ENCODE data around the gene GBGT1.

The GBGT1 gene

GRCh38 chr9:133135146-133135745, 28.5 kb downstream of the GBGT1 start:
- Histone ChIP-seq H3K4me1 (ENCODE audit: insufficient read depth, low read length) (peaks cover 6% of the 10 kb centered on the region), H3K4me3 (ENCODE audit: low read length) (no peak overlapping the region), H3K36me3 (ENCODE audit: insufficient read depth, low read depth, low read length) (no peaks in the 10 kb centered on the region; the same call in 1 of the 2 replicates), H3K9ac (ENCODE audit: low read depth, low read length) (no peak overlapping the region), H3K9me3 (ENCODE audit: insufficient read depth, low read depth, low read length) (no peaks in the 10 kb centered on the region), H3K27me3 (ENCODE audit: insufficient read depth, low read length) (no peaks in the 10 kb centered on the region), H3K27ac (ENCODE audit: low read length) (no peak overlapping the region)

GRCh38 chr9:133134388-133135145, 29.1 kb downstream of the GBGT1 start:
- Histone ChIP-seq H3K9me3 (ENCODE audit: insufficient read depth, low read depth, low read length) (no peaks in the 10 kb centered on the region), H3K9ac (ENCODE audit: low read depth, low read length) (no peak overlapping the region), H3K36me3 (ENCODE audit: insufficient read depth, low read depth, low read length) (no peaks in the 10 kb centered on the region; the same call in 1 of the 2 replicates), H3K27me3 (ENCODE audit: insufficient read depth, low read length) (no peaks in the 10 kb centered on the region), H3K27ac (ENCODE audit: low read length) (no peak overlapping the region), H3K4me1 (ENCODE audit: insufficient read depth, low read length) (peaks cover 6% of the 10 kb centered on the region), H3K4me3 (ENCODE audit: low read length) (no peak overlapping the region)

- Histone ChIP-seq H3K27me3 (ENCODE audit: insufficient read depth, low read length) (no peaks in the 10 kb centered on the region), H3K27ac (ENCODE audit: low read length) (no peak overlapping the region), H3K9ac (ENCODE audit: low read depth, low read length) (peak overlapping the region; percentile 2; the same call in 1 of the 2 replicates), H3K36me3 (ENCODE audit: insufficient read depth, low read depth, low read length) (no peaks in the 10 kb centered on the region; the same call in 1 of the 2 replicates), H3K9me3 (ENCODE audit: insufficient read depth, low read depth, low read length) (no peaks in the 10 kb centered on the region), H3K4me3 (ENCODE audit: low read length) (no peak overlapping the region), H3K4me1 (ENCODE audit: insufficient read depth, low read length) (peaks cover 6% of the 10 kb centered on the region)
Measured at GRCh38 chr9:133133681-133134387, 29.9 kb downstream of the GBGT1 start.

GRCh38 chr9:133132174-133132573, 31.5 kb downstream of the GBGT1 start:
- peaks cover 6% of the 10 kb centered on the region for H3K4me1 ChIP-seq (ENCODE audit: insufficient read depth, low read length)

GRCh38 chr9:133131506-133131905, 32.2 kb downstream of the GBGT1 start:
- Histone ChIP-seq H3K4me1 (ENCODE audit: insufficient read depth, low read length) (peaks cover 6% of the 10 kb centered on the region), H3K36me3 (ENCODE audit: insufficient read depth, low read depth, low read length) (no peaks in the 10 kb centered on the region; the same call in 1 of the 2 replicates), H3K9me3 (ENCODE audit: insufficient read depth, low read depth, low read length) (no peaks in the 10 kb centered on the region), H3K27me3 (ENCODE audit: insufficient read depth, low read length) (no peaks in the 10 kb centered on the region), H3K9ac (ENCODE audit: low read depth, low read length) (no peak overlapping the region), H3K27ac (ENCODE audit: low read length) (no peak overlapping the region), H3K4me3 (ENCODE audit: low read length) (no peak overlapping the region)

More at GRCh38 chr9:133132174-133132573, 31.5 kb downstream of the GBGT1 start:
- Histone ChIP-seq H3K27ac (ENCODE audit: low read length) (no peak overlapping the region), H3K27me3 (ENCODE audit: insufficient read depth, low read length) (no peaks in the 10 kb centered on the region), H3K4me3 (ENCODE audit: low read length) (no peak overlapping the region), H3K36me3 (ENCODE audit: insufficient read depth, low read depth, low read length) (no peaks in the 10 kb centered on the region; the same call in 1 of the 2 replicates), H3K9ac (ENCODE audit: low read depth, low read length) (no peak overlapping the region), H3K9me3 (ENCODE audit: insufficient read depth, low read depth, low read length) (no peaks in the 10 kb centered on the region)

- H3K27me3 ChIP-seq (ENCODE audit: insufficient read depth, low read length), result no peaks in the 10 kb centered on the region; the same call in 1 of the 2 replicates
- H3K4me1 ChIP-seq (ENCODE audit: insufficient read depth, low read length), result peaks cover 6% of the 10 kb centered on the region
- H3K36me3 ChIP-seq (ENCODE audit: insufficient read depth, low read depth, low read length), result no peaks in the 10 kb centered on the region; the same call in 1 of the 2 replicates
- H3K27ac ChIP-seq (ENCODE audit: low read length), result no peak overlapping the region
- H3K9me3 ChIP-seq (ENCODE audit: insufficient read depth, low read depth, low read length), result no peaks in the 10 kb centered on the region
- no peak overlapping the region for H3K9ac ChIP-seq (ENCODE audit: low read depth, low read length)
- no peak overlapping the region for H3K4me3 ChIP-seq (ENCODE audit: low read length)
Measured at GRCh38 chr9:133130685-133131244, 32.9 kb downstream of the GBGT1 start.

GRCh38 chr9:133129001-133129795, 34.5 kb downstream of the GBGT1 start:
- Histone ChIP-seq H3K36me3 (ENCODE audit: insufficient read depth, low read depth, low read length) (no peaks in the 10 kb centered on the region; the same call in 1 of the 2 replicates), H3K9me3 (ENCODE audit: insufficient read depth, low read depth, low read length) (no peaks in the 10 kb centered on the region), H3K9ac (ENCODE audit: low read depth, low read length) (no peak overlapping the region), H3K27me3 (ENCODE audit: insufficient read depth, low read length) (peaks cover 11% of the 10 kb centered on the region), H3K4me3 (ENCODE audit: low read length) (no peak overlapping the region), H3K4me1 (ENCODE audit: insufficient read depth, low read length) (peaks cover 6% of the 10 kb centered on the region), H3K27ac (ENCODE audit: low read length) (no peak overlapping the region)

- H3K27me3 ChIP-seq (ENCODE audit: insufficient read depth, low read length), result peaks cover 17% of the 10 kb centered on the region
- H3K9me3 ChIP-seq (ENCODE audit: insufficient read depth, low read depth, low read length), result no peaks in the 10 kb centered on the region
- H3K27ac ChIP-seq (ENCODE audit: low read length), result no peak overlapping the region
- 0 out of 2 replicates have a peak, but pooled peaks cover 3% of the 10 kb centered on the region for H3K4me1 ChIP-seq (ENCODE audit: insufficient read depth, low read length)
- H3K36me3 ChIP-seq (ENCODE audit: insufficient read depth, low read depth, low read length), result no peaks in the 10 kb centered on the region; the same call in 1 of the 2 replicates
- H3K9ac ChIP-seq (ENCODE audit: low read depth, low read length), result no peak overlapping the region
- no peak overlapping the region for H3K4me3 ChIP-seq (ENCODE audit: low read length)
Measured at GRCh38 chr9:133128152-133128551, 35.6 kb downstream of the GBGT1 start.

GRCh38 chr9:133127340-133127981, 36.3 kb downstream of the GBGT1 start:
- Histone ChIP-seq H3K9me3 (ENCODE audit: insufficient read depth, low read depth, low read length) (no peaks in the 10 kb centered on the region), H3K9ac (ENCODE audit: low read depth, low read length) (no peak overlapping the region), H3K27me3 (ENCODE audit: insufficient read depth, low read length) (peaks cover 24% of the 10 kb centered on the region), H3K4me3 (ENCODE audit: low read length) (no peak overlapping the region), H3K36me3 (ENCODE audit: insufficient read depth, low read depth, low read length) (no peaks in the 10 kb centered on the region; the same call in 1 of the 2 replicates), H3K4me1 (ENCODE audit: insufficient read depth, low read length) (no peaks in the 10 kb centered on the region), H3K27ac (ENCODE audit: low read length) (no peak overlapping the region)

- Histone ChIP-seq H3K27ac (ENCODE audit: low read length) (no peak overlapping the region), H3K9ac (ENCODE audit: low read depth, low read length) (no peak overlapping the region), H3K4me3 (ENCODE audit: low read length) (no peak overlapping the region), H3K9me3 (ENCODE audit: insufficient read depth, low read depth, low read length) (no peaks in the 10 kb centered on the region), H3K4me1 (ENCODE audit: insufficient read depth, low read length) (no peaks in the 10 kb centered on the region), H3K27me3 (ENCODE audit: insufficient read depth, low read length) (peaks cover 30% of the 10 kb centered on the region), H3K36me3 (ENCODE audit: insufficient read depth, low read depth, low read length) (no peaks in the 10 kb centered on the region)
Measured at GRCh38 chr9:133126697-133127339, 36.9 kb downstream of the GBGT1 start.
